22Rv1 (cell line): ENCODE data around the gene NAA10.

Experiments
- CTCF ChIP-seq: fragments of 450-650 bp; IDR thresholded peaks from 2 replicates; pipeline ENCODE4 v1.5.1; 2017; ENCODE audit warnings: mild to moderate bottlenecking
- ZFX ChIP-seq: fragments of 450-650 bp; IDR thresholded peaks from 2 replicates; pipeline ENCODE4 v1.6.1; 2017; ENCODE audit warnings: antibody characterized with exemption, borderline replicate concordance

- TF ChIP-seq CTCF (no peak), ZFX (no peak)
These were observed 35.1 kb upstream of the NAA10 start for GRCh38 chrX:153969904-153970356.
